Activated naive CD4-positive, alpha-beta T cell treated with anti-CD3 and anti-CD28 coated beads, Interleukin-2, amount 10 ng/mL, durations not matched to agents 7 days and 5 days (primary cell): Measurements from ENCODE around the gene PDLIM3.
"Not testable (repeated sequence)": the region's sequence is repeated elsewhere in the genome, so short reads cannot be mapped to it uniquely, and the experiment has no call there.

Source experiments
- CTCF ChIA-PET: fragments of 350-600 bp; sonication (Branson Sonifier 250); formaldehyde crosslinking; loops from one replicate; lab custom pipeline; 2021; ENCODE audit warnings: antibody characterized with exemption; lab: Charles Lee
- DNase-seq: peaks from one replicate; pipeline ENCODE4 v3.0.0-alpha.2; 2020
- H3K27ac Mint-ChIP-seq: one replicate; pipeline ENCODE4 v1.8.0; 2021; ENCODE audit warnings: mild to moderate bottlenecking, moderate library complexity, mixed read lengths
- H3K27me3 Mint-ChIP-seq: one replicate; pipeline ENCODE4 v1.8.0; 2021; ENCODE audit warnings: mild to moderate bottlenecking, mixed read lengths
- H3K36me3 Mint-ChIP-seq: one replicate; pipeline ENCODE4 v1.8.0; 2021; ENCODE audit warnings: mixed read lengths
- H3K4me1 Mint-ChIP-seq: one replicate; pipeline ENCODE4 v1.8.0; 2021; ENCODE audit warnings: mixed read lengths
- H3K4me3 Mint-ChIP-seq: one replicate; pipeline ENCODE4 v1.8.0; 2021; ENCODE audit warnings: mild to moderate bottlenecking, moderate library complexity, mixed read lengths
- H3K9me3 Mint-ChIP-seq: one replicate; pipeline ENCODE4 v1.8.0; 2021; ENCODE audit warnings: mixed read lengths

PDLIM3 gene

GRCh38 chr4:185518494-185518893 lies 16.8 kb downstream of the PDLIM3 start:
- Mint-ChIP-seq H3K27me3 (peaks cover 22% of the 10 kb centered on the region), H3K36me3 (no peaks in the 10 kb centered on the region)
- CTCF ChIA-PET = no interaction called here

GRCh38 chr4:185518069-185518468 lies 17.2 kb downstream of the PDLIM3 start:
- H3K27me3 Mint-ChIP-seq = peaks cover 26% of the 10 kb centered on the region
- DNase-seq = no peak
- H3K9me3 Mint-ChIP-seq = no peaks in the 10 kb centered on the region
- no peaks in the 10 kb centered on the region for H3K36me3 Mint-ChIP-seq
- no peak overlapping the region for H3K4me3 Mint-ChIP-seq
- H3K27ac Mint-ChIP-seq = no peak overlapping the region
- H3K4me1 Mint-ChIP-seq = peaks cover 9% of the 10 kb centered on the region
- CTCF ChIA-PET = no interaction called here

More at GRCh38 chr4:185518494-185518893, 16.8 kb downstream of the PDLIM3 start:
- Mint-ChIP-seq H3K4me3 (no peak overlapping the region), H3K27ac (no peak overlapping the region), H3K9me3 (no peaks in the 10 kb centered on the region), H3K4me1 (peaks cover 5% of the 10 kb centered on the region)
- no peak for DNase-seq

- H3K36me3 Mint-ChIP-seq = no peaks in the 10 kb centered on the region
- H3K4me3 Mint-ChIP-seq = no peak overlapping the region
- H3K4me1 Mint-ChIP-seq = peaks cover 13% of the 10 kb centered on the region
- no peaks in the 10 kb centered on the region for H3K9me3 Mint-ChIP-seq
- H3K27me3 Mint-ChIP-seq = peaks cover 50% of the 10 kb centered on the region
- DNase-seq = no peak
- no peak overlapping the region for H3K27ac Mint-ChIP-seq
- CTCF ChIA-PET = interaction anchor here (1.5 kb wide), 1 partner anchor 13 kb away, joined by 3 read pairs; no protein-coding TSS in a partner anchor
Measured at GRCh38 chr4:185515248-185515647, 20.1 kb downstream of the PDLIM3 start.

- Mint-ChIP-seq H3K27ac (no peak overlapping the region), H3K4me1 (peaks cover 13% of the 10 kb centered on the region), H3K4me3 (no peak overlapping the region), H3K27me3 (peaks cover 50% of the 10 kb centered on the region), H3K36me3 (no peaks in the 10 kb centered on the region), H3K9me3 (no peaks in the 10 kb centered on the region)
- DNase-seq = no peak
- CTCF ChIA-PET = interaction anchor here (1.5 to 1.9 kb wide), 2 partner anchors 14 to 83 kb away, joined by 3 to 4 read pairs; no protein-coding TSS in a partner anchor
Measured at GRCh38 chr4:185514182-185514697, 21.1 kb downstream of the PDLIM3 start.

- CTCF ChIA-PET = interaction anchor here (1.9 kb wide), 1 partner anchor 84 kb away, joined by 4 read pairs; no protein-coding TSS in a partner anchor
- H3K9me3 Mint-ChIP-seq = no peaks in the 10 kb centered on the region
Measured at GRCh38 chr4:185513489-185514181, 21.7 kb downstream of the PDLIM3 start.

GRCh38 chr4:185512516-185512915 lies 22.8 kb downstream of the PDLIM3 start:
- H3K27ac Mint-ChIP-seq = no peak overlapping the region
- DNase-seq = no peak
- H3K4me3 Mint-ChIP-seq = no peak overlapping the region
- H3K27me3 Mint-ChIP-seq = peaks cover 54% of the 10 kb centered on the region
- peaks cover 13% of the 10 kb centered on the region for H3K4me1 Mint-ChIP-seq
- no peaks in the 10 kb centered on the region for H3K36me3 Mint-ChIP-seq
- CTCF ChIA-PET = interaction anchor here (1.9 kb wide), 1 partner anchor 85 kb away, joined by 4 read pairs; no protein-coding TSS in a partner anchor
- no peaks in the 10 kb centered on the region for H3K9me3 Mint-ChIP-seq

More at GRCh38 chr4:185513489-185514181, 21.7 kb downstream of the PDLIM3 start:
- H3K36me3 Mint-ChIP-seq = no peaks in the 10 kb centered on the region
- no peak overlapping the region for H3K27ac Mint-ChIP-seq
- H3K4me3 Mint-ChIP-seq = no peak overlapping the region
- peaks cover 13% of the 10 kb centered on the region for H3K4me1 Mint-ChIP-seq
- DNase-seq = no peak
- H3K27me3 Mint-ChIP-seq = peaks cover 50% of the 10 kb centered on the region

- not testable (repeated sequence) for H3K9me3 Mint-ChIP-seq, DNase-seq, H3K4me3 Mint-ChIP-seq, H3K36me3 Mint-ChIP-seq, H3K27ac Mint-ChIP-seq
- Mint-ChIP-seq H3K4me1 (peaks cover 13% of the 10 kb centered on the region), H3K27me3 (peaks cover 52% of the 10 kb centered on the region)
- CTCF ChIA-PET = interaction anchor here (0.6 kb wide), 1 partner anchor 86 kb away, joined by 3 read pairs; no protein-coding TSS in a partner anchor
Measured at GRCh38 chr4:185511243-185511642, 24.1 kb downstream of the PDLIM3 start.

- H3K9me3 Mint-ChIP-seq = no peaks in the 10 kb centered on the region
- H3K4me1 Mint-ChIP-seq = peaks cover 13% of the 10 kb centered on the region
- no peaks in the 10 kb centered on the region for H3K36me3 Mint-ChIP-seq
- H3K27ac Mint-ChIP-seq = no peak overlapping the region
- peaks cover 50% of the 10 kb centered on the region for H3K27me3 Mint-ChIP-seq
- H3K4me3 Mint-ChIP-seq = no peak overlapping the region
- CTCF ChIA-PET = interaction anchor here (0.6 kb wide), 1 partner anchor 87 kb away, joined by 3 read pairs; no protein-coding TSS in a partner anchor
- no peak for DNase-seq
Measured at GRCh38 chr4:185510806-185511205, 24.5 kb downstream of the PDLIM3 start.

- Mint-ChIP-seq H3K27ac (no peak overlapping the region), H3K4me1 (peaks cover 5% of the 10 kb centered on the region), H3K4me3 (no peak overlapping the region), H3K9me3 (no peaks in the 10 kb centered on the region), H3K36me3 (no peaks in the 10 kb centered on the region), H3K27me3 (peaks cover 35% of the 10 kb centered on the region)
- DNase-seq = no peak
- CTCF ChIA-PET = no interaction called here
Measured at GRCh38 chr4:185508181-185508580, 27.1 kb downstream of the PDLIM3 start.

- no peak overlapping the region for H3K27ac Mint-ChIP-seq
- no peak for DNase-seq
- CTCF ChIA-PET = no interaction called here
- H3K36me3 Mint-ChIP-seq = no peaks in the 10 kb centered on the region
- peaks cover 24% of the 10 kb centered on the region for H3K27me3 Mint-ChIP-seq
- H3K4me1 Mint-ChIP-seq = no peaks in the 10 kb centered on the region
- H3K9me3 Mint-ChIP-seq = no peaks in the 10 kb centered on the region
- no peak overlapping the region for H3K4me3 Mint-ChIP-seq
Measured at GRCh38 chr4:185506422-185506821, 28.9 kb downstream of the PDLIM3 start.

GRCh38 chr4:185504098-185505047 lies 30.9 kb downstream of the PDLIM3 start:
- CTCF ChIA-PET = no interaction called here
- H3K4me1 Mint-ChIP-seq = no peaks in the 10 kb centered on the region
- no peaks in the 10 kb centered on the region for H3K9me3 Mint-ChIP-seq
- peaks cover 22% of the 10 kb centered on the region for H3K27me3 Mint-ChIP-seq
- H3K36me3 Mint-ChIP-seq = no peaks in the 10 kb centered on the region
- no peak for DNase-seq
- H3K4me3 Mint-ChIP-seq = no peak overlapping the region
- H3K27ac Mint-ChIP-seq = no peak overlapping the region

GRCh38 chr4:185502386-185502785 lies 32.9 kb downstream of the PDLIM3 start:
- CTCF ChIA-PET = no interaction called here
- Mint-ChIP-seq H3K9me3 (no peaks in the 10 kb centered on the region), H3K4me3 (no peak overlapping the region), H3K27ac (no peak overlapping the region), H3K4me1 (no peaks in the 10 kb centered on the region), H3K27me3 (peaks cover 18% of the 10 kb centered on the region), H3K36me3 (no peaks in the 10 kb centered on the region)
- no peak for DNase-seq

- Mint-ChIP-seq H3K27me3 (peaks cover 14% of the 10 kb centered on the region), H3K4me1 (no peaks in the 10 kb centered on the region), H3K27ac (no peak overlapping the region), H3K9me3 (no peaks in the 10 kb centered on the region), H3K4me3 (no peak overlapping the region), H3K36me3 (no peaks in the 10 kb centered on the region)
- CTCF ChIA-PET = interaction anchor here (0.6 kb wide), 1 partner anchor 140 kb away, joined by 3 read pairs; no protein-coding TSS in a partner anchor
- no peak for DNase-seq
Measured at GRCh38 chr4:185500576-185500975, 34.7 kb downstream of the PDLIM3 start.

- no peak for DNase-seq
- H3K4me1 Mint-ChIP-seq = no peaks in the 10 kb centered on the region
- no peak overlapping the region for H3K4me3 Mint-ChIP-seq
- H3K9me3 Mint-ChIP-seq = no peaks in the 10 kb centered on the region
- peaks cover 14% of the 10 kb centered on the region for H3K27me3 Mint-ChIP-seq
- CTCF ChIA-PET = no interaction called here
- no peaks in the 10 kb centered on the region for H3K36me3 Mint-ChIP-seq
- H3K27ac Mint-ChIP-seq = no peak overlapping the region
Measured at GRCh38 chr4:185500035-185500434, 35.3 kb downstream of the PDLIM3 start.
